AG09309 (cell line): Measurements from ENCODE around the gene ZNF646.

ENCODE experiments used
- DNase-seq: peaks from one replicate; pipeline ENCODE4 v3.0.0-alpha.2; 2010; ENCODE audit warnings: low read depth
- H3K4me3 ChIP-seq: 2 replicates; pipeline ENCODE4 v1.5.1; 2011; ENCODE audit warnings: mild to moderate bottlenecking, low read depth, low read length, moderate library complexity; ENCODE audit not compliant: control insufficient read depth
- TF ChIP-seq, protein P1 (sequence below): IDR thresholded peaks from 2 replicates; pipeline ENCODE4 v1.5.1; 2011; ENCODE audit warnings: mild to moderate bottlenecking, low read depth, low read length, inconsistent platforms; ENCODE audit not compliant: insufficient read depth, control insufficient read depth; ENCODE audit errors: missing control alignments

Gene ZNF646

DNA sequence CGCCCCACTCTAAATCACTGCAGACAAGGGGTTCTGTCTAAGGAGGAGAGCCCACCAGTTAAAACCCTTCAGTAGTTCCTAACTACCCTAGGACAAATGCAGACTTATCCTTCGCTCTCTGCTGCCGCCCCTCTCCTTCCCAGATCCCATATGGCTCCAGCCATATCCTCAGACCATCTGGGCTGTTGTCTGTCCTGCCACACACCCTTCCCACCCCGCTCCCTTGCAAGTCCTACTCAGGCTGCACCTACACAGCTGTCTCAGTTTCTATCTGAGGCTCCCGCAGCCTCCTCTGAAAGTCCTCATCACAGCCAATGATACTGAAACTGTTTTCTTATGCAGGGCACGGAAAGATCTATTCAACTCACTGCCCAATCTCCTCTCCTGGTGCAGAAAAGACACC lies 33.2 kb downstream of the ZNF646 start:
- TF ChIP-seq, protein P1, sequence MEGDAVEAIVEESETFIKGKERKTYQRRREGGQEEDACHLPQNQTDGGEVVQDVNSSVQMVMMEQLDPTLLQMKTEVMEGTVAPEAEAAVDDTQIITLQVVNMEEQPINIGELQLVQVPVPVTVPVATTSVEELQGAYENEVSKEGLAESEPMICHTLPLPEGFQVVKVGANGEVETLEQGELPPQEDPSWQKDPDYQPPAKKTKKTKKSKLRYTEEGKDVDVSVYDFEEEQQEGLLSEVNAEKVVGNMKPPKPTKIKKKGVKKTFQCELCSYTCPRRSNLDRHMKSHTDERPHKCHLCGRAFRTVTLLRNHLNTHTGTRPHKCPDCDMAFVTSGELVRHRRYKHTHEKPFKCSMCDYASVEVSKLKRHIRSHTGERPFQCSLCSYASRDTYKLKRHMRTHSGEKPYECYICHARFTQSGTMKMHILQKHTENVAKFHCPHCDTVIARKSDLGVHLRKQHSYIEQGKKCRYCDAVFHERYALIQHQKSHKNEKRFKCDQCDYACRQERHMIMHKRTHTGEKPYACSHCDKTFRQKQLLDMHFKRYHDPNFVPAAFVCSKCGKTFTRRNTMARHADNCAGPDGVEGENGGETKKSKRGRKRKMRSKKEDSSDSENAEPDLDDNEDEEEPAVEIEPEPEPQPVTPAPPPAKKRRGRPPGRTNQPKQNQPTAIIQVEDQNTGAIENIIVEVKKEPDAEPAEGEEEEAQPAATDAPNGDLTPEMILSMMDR: no peak
- H3K4me3 ChIP-seq: no peak overlapping the region
- no peak for DNase-seq

DNA sequence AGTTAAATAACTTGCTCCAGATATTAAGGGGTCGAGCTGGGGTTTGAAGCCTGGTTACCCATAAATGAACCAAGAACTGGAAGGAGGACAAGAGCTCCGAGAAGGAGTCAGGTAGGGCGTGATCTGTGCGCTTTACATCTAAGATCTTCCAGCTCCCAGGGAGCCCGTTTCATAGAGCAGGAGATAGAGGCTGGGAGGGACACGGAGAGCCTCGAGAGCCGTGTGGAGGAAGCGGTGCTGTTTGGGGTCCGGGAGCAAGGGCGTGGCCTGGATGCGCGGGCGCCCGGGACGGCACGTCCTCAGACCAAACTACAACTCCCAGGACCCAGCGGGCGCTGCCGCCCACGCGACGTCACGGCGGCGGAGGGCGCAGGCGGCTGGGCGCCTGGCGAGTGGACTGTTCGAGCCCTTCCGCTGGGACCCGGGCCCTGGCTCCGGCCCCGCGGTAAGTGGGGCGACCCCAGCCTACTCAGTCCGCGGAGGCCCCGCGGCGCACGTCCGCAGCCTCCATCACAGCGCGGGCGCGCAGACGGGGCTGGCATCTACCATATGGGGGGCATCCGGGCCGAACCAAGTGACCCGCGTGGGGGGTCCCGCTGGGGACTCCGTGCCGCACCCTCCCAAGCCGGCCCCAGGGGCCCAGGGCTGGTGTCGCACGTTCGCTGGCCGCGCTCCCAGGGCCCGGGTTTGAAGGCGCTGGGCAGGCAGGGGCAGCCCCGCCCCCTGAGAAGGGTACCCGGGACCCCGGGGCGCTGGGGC lies 34.0 kb downstream of the ZNF646 start, which contains the start of gene BCKDK:
BCKDK (plus strand) TSS at position 352 of the 759 bp plus-strand sequence. CDS start 838 bp downstream, outside the sequence.
- TF ChIP-seq, protein P1: no peak
- no peak for DNase-seq
- peak within 1 kb of the TSS; percentile 66 for H3K4me3 ChIP-seq

DNA sequence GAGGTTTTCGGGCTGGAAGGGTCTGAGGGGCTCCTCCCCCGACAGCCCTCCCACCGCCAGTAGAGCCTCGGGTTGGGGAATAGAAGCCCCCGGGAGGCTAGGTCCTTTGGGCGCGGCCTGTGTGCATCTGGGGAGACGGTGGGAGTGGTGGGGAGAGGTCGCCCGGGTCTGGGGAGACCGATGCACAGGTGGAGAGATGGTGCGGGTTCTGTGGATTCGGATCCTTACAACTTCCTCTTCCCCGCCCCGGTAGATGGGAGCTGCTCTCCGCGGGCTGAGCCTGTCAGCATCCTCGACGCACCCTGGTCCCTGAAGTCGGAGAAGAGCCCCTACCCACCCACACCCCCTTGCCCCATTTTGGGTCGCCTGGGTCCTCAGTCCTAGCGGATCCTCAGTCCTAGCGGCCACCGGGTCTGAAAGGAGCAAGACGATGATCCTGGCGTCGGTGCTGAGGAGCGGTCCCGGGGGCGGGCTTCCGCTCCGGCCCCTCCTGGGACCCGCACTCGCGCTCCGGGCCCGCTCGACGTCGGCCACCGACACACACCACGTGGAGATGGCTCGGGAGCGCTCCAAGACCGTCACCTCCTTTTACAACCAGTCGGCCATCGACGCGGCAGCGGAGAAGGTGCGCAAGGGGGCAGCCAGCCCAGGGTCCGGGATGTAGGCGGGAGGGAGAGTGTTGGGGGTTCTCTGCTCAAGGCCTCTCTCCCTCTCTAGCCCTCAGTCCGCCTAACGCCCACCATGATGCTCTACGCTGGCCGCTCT lies 34.8 kb downstream of the ZNF646 start:
- H3K4me3 ChIP-seq: peak overlapping the region; percentile 66
- DNase-seq: no peak
- TF ChIP-seq, protein P1: no peak

DNA sequence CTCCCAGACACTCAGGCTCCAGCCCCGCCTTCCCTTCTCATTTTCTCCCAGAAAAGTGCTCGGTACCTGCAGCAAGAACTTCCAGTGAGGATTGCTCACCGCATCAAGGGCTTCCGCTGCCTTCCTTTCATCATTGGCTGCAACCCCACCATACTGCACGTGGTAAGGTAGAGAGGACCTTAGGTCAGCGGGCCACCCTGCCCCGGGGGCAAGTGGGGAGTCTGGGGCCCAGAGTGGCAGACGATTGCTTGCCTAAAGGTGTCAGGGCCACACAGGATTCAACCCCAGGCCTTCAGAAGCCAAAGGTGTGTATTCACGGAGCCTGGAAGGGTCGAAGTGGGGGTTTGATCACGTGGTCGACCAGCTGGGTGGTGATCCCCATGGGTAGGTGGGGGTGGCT lies 35.4 kb downstream of the ZNF646 start:
- TF ChIP-seq, protein P1: no peak
- no peak overlapping the region; the same call in 1 of the 2 replicates for H3K4me3 ChIP-seq
- DNase-seq: no peak

DNA sequence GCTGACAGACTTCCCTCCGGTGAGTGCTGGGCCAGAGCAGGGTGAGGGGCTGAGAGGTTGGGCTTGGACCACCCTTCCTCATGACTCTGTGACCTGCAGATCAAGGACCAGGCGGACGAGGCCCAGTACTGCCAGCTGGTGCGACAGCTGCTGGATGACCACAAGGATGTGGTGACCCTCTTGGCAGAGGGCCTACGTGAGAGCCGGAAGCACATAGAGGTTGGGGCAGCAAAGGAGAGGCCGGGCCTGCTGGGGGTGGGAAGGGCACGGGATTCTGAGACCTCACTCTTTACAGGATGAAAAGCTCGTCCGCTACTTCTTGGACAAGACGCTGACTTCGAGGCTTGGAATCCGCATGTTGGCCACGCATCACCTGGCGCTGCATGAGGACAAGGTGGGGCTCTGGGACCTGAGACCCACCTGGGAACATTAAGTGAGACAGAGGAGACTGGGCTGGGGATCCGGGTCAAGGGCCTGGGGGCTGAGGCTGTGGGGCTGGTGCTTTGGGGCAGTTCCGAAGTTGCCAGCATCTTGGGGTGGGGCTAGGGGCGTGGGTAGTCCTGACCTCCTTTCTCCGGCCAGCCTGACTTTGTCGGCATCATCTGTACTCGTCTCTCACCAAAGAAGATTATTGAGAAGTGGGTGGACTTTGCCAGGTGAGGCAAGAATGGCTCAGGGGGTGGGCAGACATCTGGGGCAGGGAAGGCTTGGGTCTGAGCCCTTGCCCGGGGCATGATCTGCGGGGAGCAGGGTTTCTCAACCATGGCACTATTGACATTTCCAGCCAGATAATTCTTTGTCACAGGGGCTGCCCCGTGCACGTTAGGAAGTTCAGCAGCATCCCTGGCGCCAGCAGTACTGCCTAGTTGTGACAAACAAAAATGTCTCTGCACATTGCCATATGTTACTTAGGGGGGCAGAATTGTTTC lies 36.1 kb downstream of the ZNF646 start:
- H3K4me3 ChIP-seq: no peak overlapping the region
- TF ChIP-seq, protein P1: no peak
- no peak for DNase-seq

DNA sequence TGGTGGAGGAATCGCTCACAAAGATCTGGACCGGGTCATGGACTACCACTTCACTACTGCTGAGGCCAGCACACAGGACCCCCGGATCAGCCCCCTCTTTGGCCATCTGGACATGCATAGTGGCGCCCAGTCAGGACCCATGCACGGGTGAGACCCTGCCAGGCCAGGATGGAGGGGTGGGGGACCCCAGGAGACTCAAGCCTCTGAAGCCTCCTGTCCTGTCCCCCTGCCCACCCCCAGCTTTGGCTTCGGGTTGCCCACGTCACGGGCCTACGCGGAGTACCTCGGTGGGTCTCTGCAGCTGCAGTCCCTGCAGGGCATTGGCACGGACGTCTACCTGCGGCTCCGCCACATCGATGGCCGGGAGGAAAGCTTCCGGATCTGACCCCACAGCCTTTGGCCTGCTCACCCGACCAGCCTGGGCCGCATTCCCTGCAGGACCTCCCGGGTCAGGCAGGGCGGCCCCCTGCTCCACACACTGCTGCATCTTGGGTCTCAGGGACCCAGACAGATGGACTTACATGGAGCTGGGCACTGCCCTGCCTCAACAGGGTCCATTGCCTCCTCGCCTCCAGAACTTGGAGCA lies 37.8 kb downstream of the ZNF646 start:
- TF ChIP-seq, protein P1: no peak
- DNase-seq: no peak
- no peak overlapping the region for H3K4me3 ChIP-seq
